IPS-NIHi7 (cell line): Measurements from ENCODE around the gene CDKAL1.
A peak's percentile ranks its signal among the peaks of the same experiment; 100 is the strongest.
"Not testable (repeated sequence)": the region's sequence is repeated elsewhere in the genome, so short reads cannot be mapped to it uniquely, and the experiment has no call there.

ENCODE experiments used
- DNase-seq: peaks from one replicate; pipeline ENCODE4 v3.0.0; 2012; ENCODE audit warnings: mixed read lengths; ENCODE audit errors: extremely low spot score

Gene CDKAL1

DNA sequence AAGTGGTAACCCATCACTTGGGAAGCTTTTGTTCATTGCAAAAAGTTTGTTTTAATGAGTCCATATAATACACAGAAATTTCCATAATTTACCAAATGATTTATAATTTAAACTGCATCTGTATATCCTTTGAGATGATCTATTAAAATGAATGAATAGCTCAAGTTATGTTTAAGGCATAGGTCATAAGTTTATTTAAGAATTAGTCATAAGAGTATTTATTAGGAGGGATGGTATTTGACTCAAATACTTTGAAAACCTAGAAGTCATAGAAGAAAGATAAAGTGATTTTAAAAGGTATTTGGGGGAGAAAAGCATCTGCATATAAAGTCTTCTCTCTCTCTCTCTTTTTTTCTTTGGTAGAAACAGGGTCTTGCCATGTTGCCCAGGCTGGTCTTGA is 388.5 kb downstream of the CDKAL1 start:
- no peak for DNase-seq

DNA sequence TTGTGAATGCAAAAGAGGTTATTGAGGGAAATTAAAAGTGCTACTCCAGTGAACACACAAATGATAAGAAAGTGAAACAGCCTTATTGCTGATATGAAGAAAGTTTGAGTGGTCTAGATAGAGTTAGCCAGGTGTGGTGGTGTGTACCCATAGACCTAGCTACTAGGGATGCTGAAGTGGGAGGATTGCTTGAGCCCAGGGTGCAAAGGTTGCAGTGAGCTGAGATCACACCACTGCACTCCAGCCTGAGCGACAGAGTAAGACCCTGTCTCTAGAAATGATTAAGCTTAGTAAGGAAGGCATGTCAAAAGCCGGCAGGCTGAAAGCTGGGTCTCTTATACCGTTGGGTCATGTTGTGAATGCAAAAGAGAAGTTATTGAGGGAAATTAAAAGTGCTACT is 389.8 kb downstream of the CDKAL1 start:
- not testable (repeated sequence) for DNase-seq

DNA sequence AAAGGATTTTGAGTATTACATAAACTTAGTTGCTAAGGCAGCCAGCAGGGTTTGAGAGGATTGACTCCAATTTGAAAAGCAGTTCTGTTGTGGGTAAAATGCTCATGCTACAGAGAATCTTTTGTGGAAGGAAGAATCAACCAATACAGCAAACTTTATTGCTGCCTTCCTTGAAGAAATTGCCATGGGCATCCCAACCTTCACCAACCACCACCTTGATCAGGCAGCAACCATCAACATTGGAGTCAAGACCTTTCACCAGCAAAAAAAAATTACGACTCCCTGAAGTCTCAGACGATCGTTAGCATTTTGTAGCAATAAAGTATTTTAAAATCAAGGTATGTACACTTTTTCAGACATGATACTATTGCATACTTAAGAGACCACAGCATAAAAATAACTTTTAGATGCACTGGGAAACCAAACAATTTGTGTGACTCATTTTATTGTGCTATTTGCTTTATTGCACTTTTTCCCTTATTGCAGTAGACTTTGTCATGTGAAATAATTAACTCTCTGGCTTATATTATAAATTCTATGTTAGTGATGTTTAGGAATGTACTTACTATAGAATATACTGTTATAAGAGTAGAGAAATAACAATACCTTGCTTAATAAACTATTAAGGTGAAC is 390.8 kb downstream of the CDKAL1 start:
- DNase-seq: no peak

DNA sequence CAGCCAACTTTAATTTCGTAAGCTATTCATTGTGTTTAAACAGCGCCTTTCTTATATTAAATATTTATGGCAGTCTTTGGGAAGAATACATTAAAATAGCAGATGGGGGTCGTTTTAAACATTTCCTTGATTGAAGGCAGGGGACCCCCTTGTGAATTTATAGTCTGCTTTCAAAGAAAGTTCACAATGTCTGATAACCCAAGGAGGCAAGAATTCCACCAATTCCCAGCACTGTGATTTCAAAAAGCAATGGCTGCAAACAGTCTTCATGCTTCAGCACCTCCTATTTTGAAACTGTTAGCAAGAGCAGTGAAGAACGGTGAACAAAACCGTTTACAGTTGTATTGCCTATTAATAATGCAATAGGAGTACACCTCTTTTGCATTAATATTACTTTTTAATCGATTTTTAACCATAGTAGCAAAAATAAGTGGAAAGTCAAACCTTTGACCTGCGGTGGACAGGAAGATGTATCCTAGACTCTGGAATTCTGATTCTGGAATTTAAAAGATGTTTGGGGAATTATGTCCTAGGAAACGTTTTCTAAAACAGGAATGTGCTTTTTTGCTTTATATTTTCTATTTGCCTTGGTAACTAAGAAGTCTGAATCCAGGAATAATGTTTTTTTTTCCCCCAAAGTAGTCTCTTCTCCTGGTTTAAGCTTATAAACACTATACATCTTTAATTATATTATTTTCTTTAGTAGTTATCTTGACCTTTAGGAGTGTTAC is 393.0 kb downstream of the CDKAL1 start:
- no peak for DNase-seq

DNA sequence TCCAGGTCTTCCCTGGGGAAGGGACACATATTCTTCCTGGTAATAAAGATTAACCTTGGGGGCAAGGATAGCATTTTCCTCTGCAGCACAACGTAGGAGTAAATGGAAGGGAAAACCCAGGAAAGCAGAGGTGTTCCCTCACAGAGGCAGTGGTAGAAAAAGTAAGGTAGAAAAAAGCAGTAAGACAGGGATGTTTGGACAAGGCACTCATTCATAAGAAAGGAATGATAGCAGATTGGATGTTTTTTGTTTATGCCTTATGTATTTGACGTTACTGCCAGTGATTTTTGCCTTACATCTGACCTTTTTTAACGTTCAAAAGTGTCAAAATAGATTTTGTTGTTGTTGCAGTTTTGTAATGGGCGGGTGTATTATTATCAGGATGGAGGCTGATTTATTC is 395.0 kb downstream of the CDKAL1 start:
- DNase-seq: no peak

DNA sequence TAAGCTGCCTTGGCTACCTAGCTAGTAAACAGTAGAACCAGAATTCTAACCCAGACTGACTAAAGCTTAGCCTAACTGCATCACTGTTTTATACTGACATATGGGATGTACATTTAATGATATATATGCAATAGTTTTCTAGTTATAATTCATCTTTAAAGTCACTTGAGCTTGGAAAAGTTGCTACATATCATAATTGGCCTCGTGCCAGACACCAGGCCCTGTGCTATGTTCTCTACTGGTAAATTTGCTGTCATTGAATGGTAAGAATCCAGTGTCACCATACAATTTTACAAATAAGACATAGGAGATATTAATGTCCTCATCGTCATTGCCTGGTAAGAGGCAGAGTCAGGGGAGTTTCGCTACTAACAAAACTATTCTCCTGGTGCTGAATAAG is 396.8 kb downstream of the CDKAL1 start:
- no peak for DNase-seq

DNA sequence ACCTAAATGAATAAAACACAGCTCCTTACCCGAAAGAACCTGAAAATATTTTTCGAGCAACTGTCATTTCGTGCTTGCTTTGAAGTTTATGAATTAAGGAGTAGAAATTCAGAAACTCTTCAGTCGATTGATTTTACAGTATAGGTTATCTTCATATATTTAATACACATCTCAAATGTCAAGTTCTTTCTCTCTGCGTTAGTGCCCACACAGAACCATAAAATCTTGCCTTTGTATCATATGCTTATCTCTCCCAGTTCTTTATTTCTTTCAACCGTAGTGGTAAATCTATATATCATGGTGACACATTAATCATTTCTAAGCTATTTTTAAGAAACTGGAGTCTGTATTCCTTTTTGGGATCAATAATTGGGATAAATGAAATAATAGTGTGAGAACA is 397.5 kb downstream of the CDKAL1 start:
- no peak for DNase-seq

DNA sequence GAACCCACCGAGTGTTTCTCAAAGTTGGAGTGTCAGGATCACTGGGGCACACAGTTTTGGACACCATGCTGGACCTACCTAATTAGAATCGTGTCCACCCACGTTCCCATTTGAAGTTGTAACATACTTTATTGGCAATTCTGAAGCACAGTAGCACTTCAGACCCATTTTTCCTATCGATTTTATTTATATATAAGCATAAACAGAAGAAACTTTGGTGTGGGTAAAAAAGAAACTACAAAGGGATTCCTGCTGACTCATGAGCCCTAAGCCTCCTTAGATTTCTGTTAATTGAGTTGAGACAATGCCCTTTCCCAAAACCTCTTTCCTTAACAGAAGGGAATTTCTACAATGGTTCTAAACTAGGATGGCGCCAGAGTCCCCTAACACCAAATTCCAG is 398.0 kb downstream of the CDKAL1 start:
- peak; percentile 16 for DNase-seq

DNA sequence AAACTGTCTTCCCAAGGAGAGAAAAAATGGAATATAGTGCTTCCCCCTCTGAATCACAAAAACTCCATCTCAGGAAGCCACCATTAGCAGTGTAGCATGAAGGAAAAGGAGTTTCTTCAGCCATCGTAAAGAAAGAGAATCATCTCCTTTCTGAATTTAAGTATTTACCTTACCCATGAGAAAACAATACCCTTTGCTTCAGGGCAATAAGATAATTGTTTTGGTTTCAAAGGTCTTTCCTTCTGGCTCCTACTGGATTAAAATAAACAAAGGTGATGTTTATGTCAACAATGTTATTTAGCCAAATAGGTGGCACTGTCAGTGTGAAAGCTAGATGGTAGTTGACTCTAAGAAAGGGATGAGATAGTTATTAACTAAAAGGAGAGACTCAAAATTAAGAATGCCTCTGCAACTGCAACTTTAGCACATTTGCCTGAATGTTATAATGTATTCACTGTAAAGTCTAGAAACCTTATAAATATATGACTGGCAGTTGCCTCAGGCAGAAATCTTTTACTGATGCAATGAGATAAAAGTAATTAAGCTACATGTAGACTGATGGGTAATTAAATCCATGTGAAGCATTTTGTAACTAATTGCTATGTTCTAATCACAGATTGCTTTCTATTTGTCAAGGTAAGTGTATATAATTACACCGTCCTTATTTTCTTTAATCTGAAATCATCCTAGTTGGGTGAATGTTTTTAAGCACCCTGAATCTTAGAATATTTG is 399.0 kb downstream of the CDKAL1 start:
- DNase-seq: no peak

DNA sequence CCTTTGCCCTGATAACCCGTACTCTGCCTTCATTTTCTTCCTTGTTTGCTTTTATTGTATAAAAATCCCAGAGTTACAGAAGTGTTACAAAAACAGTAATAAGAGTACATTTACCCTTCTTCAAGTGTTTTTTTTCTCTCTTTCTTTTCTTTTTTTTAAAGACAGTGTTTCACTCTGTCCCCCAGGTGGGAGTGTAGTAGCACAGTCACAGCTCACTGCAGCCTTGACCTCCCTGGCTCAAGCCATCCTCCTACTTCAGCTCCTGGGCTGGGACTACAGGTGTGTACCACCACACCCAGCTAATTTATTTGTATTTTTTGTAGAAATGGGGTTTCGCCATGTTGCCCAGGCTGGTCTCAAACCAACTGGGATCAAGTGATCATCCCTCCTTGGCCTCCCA is 402.7 kb downstream of the CDKAL1 start:
- no peak for DNase-seq

DNA sequence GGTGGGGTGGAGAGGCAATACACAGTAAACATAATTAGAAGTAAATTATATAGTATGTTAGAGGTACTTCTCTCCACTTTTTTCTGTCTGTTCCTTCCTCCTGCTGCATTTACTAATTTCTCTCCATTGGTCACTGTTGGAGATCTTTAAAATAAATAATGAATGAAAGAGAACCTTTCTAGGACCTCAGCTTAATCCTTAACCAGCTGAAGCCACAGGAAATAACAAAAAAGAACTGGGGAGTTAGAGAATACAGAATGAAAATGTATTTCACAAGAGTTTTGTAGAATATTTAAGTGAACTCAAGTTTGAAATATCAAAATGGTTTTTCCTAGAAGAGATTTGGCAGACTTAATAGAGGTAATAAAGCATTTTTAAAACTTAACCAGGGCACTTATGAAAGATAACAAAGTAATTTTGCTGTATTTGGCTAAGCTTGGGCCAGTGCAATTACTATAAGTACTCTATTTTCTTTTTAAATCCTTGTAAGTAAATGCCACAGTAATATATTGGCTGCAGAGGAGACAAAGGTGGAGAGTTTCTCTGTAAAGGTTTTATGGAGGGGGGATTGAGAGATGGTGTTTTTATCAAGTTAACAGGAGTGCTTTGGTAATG is 405.0 kb downstream of the CDKAL1 start:
- no peak for DNase-seq

DNA sequence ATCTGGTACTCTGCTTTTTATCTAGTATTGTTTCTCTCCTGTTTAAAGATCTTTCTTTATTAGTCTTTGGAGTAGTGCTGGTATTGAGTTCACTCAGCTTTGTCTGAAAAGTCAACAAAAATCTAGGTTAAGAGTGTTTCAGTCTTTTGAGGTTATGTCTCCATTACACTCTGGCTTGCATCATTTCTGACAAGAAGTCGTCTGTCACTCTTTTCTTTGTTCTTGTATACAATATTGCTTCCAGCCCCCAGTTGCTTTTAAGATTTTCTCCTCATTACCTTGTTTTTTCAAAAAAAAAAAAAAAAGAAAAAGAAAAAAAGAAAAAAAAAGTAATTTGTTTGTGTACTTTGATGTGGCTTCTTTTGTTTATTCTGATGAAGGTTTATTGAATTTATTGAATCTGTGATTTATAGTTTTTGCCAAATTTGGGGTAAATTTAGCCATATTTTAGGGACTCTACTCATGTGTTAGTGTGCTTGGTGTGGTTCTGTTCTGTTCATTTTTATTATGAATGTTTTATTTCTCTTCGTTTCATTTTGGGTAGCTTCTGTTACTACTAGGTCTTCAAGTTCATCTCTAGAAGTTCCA is 408.9 kb downstream of the CDKAL1 start:
- no peak for DNase-seq

DNA sequence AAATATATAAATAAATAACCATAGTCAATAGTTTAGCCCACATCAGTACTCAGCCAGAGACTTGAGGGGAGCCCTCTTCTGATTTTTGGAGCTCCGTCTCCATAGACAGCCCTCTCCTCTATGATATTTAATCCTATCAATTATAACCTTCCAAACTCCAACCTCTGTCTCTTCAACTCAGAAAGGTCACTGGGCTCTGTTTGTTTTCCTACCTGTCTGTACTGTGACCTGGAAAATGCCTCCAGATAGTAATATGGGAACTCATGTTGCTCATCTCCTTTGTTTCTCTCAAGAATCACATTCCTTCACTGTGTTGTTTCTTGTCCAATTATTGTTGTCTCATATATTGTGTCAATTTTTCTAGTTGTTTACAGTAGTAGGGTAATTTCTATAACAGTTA is 409.7 kb downstream of the CDKAL1 start:
- DNase-seq: no peak

DNA sequence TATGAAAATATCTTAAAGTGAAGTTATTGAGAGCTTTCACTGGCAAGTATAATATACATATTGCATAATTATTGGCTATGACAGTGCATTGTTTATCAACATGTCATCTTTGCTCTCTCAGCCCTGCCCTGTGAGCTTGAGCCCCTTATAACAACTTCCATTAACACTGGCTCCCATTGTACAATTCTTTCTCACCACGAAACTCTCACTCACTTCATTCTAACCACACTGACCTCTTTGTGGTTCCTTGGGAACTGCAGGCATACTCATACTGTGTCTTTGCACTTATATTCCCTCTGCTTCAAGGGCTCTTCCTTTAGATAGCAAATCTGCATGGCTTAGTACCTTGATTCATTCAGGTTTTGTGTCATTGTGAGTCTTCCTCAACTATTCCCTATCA is 411.8 kb downstream of the CDKAL1 start:
- peak; percentile 44 for DNase-seq

DNA sequence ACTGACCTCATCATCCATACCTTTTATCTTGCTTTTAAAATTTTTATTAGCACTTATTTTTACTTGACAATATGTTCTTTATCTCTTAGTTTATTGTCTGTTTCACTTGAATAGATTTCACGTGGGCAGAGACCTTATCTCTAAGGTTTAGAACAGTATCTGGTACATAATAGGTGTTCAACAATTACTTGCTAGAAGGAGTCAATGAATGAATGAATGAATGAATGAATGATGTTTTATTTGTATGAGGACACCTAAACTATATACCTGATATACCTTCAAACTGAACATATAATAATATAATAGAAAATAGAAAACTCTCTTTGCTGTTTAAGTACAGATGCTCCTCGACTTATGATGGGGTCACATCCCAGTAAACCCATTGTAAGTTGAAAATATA is 412.6 kb downstream of the CDKAL1 start:
- no peak for DNase-seq

DNA sequence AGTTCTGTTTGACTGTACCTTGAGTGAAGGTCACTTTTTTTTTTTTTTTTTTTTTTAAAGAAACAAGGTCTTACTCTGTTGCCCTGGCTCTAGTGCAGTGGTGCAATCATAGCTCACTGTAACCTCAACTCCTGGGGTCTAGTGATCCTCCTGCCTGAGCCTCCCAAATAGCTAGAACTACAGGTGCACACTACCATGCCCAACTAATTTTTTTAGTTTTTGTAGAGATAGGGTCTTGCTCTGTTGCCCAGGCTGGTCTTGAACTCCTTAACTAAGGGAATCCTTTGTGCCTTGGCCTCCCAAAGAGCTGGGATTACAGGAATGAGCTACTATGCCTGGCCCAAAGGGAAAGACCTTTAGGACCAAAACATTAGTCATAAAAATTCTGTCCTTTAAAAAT is 413.7 kb downstream of the CDKAL1 start:
- no peak for DNase-seq

DNA sequence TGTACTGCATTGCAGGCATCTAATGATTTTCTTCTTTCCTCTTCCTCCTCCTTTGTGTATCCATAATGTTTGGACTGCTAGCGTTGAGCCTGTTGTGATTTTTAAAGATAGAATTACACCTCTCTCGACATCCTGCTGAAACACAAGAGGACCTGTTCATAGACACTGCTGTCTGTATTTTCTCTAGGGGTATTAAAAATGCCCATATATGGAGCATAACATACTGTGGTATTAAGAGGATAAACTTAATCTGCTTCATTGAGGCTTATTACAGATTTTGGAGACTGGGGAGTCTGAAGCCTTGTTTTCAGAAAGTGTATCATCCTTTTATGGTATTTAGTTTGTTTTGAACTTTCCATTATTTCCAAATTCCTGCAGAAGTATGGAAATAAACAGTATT is 414.3 kb downstream of the CDKAL1 start:
- DNase-seq: no peak

DNA sequence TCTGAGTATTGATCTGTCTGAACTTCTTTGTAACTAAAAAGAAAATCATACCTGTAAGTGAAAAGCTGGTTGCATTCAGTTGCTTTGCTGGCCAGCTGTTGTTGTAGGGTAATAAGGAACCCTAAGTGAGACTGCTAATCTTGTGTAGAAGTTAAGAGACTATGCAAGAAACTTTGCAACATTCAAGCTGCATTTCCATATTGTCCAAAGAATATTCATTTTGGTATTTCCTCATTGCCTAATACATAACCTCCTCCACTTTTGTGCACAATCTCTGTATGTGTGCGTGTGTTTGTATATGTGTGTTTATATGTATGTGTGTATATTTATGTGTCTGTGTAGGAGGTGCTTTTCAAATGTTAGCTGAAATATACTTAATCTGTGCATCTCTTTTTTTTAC is 414.9 kb downstream of the CDKAL1 start:
- no peak for DNase-seq

DNA sequence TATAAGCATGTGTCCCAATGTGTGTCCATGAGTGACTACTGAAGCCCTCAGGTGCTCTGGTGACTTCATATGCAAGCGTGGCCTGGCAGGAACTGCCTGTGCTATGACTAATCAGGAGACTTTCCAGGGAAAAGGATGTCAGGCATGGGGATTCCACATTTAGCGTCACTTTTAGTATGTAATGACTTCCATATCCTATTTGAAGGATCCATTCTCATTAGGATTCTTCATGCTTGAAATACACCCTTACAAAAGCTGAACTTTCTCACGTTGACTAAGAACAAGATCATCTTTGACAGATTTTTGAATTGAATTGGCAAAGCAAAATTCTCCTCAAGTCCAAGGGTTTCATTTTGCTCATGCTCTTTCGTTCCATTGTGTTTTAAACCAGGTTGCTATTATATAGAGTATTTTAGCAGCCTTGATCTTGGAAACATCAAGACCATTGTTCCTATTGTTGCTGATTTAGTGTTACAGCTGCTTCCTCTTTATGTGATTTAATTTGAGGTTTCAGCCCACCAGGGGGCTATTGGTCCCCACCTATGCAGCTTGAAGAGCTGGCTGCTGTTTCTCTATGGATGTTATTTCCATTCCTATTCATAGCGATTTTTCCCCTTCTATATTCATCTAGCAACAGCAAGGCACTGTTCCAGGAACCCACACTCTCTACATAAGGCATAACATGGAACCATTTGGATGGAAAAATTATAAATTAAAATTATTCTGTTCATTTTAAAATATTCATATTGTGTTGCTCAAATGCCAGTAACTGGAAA is 418.6 kb downstream of the CDKAL1 start:
- peak; percentile 51 for DNase-seq

DNA sequence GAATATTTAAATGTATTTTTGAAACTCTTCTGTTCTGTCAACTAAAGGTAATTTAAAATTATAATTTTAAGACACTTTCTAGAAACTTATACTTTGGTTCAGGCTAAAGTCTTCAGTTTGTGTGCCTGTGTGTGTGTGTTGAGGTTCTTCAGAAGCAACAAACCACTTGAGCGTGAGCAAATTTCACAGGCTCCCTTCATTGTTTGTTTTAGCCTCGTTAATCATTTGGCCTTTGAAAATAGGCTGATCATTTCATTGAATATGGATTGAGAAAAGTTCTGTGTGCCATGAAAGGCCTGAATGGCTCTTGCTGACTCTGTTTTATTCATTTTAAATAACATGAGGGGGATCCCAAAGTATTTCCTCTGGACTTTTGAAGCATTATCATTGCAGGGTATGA is 420.1 kb downstream of the CDKAL1 start:
- no peak for DNase-seq

DNA sequence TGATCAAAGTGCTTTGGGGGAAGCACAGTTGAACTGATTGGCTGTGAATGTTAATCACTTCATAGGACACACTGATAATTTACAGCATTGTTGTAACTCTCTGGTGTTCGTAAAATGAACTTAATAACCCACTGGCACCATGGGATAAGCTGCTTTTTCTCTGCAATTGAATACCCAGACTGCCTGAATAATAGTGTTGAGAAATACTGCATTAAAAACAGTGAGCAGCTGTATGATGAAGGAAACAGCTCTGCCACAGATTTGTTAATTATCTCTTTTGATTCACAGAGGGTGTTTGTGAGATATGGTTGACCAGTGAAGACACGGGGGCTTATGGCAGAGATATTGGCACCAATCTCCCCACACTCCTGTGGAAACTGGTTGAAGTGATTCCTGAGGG is 420.9 kb downstream of the CDKAL1 start:
- DNase-seq: no peak

DNA sequence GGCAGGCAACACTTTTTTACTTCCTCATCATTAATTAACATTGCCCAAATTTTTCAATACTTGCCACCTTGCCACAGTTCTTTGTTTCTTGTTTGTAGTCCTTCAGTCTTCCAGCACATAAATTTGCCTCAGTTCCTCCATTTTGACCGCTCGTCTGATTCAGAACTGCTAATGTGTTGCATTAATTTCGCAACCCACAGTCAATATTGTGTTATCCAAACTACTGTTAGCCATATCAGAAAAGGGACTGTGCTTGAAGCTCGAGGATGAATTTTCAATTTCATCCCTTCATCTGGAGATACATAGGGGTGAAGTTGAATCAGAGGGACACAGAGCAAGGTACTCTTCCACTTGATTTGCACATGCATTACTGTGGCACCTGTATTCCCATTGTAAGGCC is 421.5 kb downstream of the CDKAL1 start:
- DNase-seq: no peak
